PC-3 (cell line): ENCODE measurements around the gene NDUFC2. TPM values are rescaled to one million over a fixed set of nuclear protein-coding genes. Genes with fewer than 3 reads are reported as not detected.

Experiments used
- ATAC-seq: fragments of 200-7000 bp; cut with Tn5 transposase; 2 replicates; pipeline ENCODE4 v1.9.1; 2020; ENCODE audit warnings: mild to moderate bottlenecking, moderate library complexity
- BruUV-seq: library from RNA; stranded (reverse); fragments of 400-500 nt; replicated peaks from 2 replicates; lab custom pipeline; 2021; lab: Mats Ljungman, UMichigan
- CTCF ChIA-PET: fragments of 300-600 bp; sonication (Branson Sonifier 250); formaldehyde crosslinking; loops from one replicate; lab custom pipeline; 2022; ENCODE audit warnings: antibody characterized with exemption; lab: Charles Lee
- POLR2A ChIA-PET: fragments of 300-600 bp; sonication (Branson Sonifier 250); formaldehyde crosslinking; loops from one replicate; lab custom pipeline; 2022; ENCODE audit warnings: antibody characterized with exemption; ENCODE audit not compliant: unreplicated experiment; lab: Charles Lee
- DNase-seq: peaks from one replicate; pipeline ENCODE4 v3.0.0-alpha.2; 2015
- H2AFZ ChIP-seq: fragments of 300-600 bp; sonication (generic); 2 replicates; pipeline ENCODE4 v1.6.0; 2016; ENCODE audit warnings: antibody characterized with exemption, low read length
- H3F3A ChIP-seq: fragments of 300-600 bp; sonication (generic); one replicate; pipeline ENCODE4 v1.6.0; 2017; ENCODE audit warnings: antibody characterized with exemption, low read length, control low read depth, mild to moderate bottlenecking; ENCODE audit not compliant: unreplicated experiment
- H3K27ac ChIP-seq: fragments of 300-600 bp; sonication (generic); 2 replicates; pipeline ENCODE4 v1.5.1; 2016; ENCODE audit warnings: mild to moderate bottlenecking, low read length
- H3K27me3 ChIP-seq: fragments of 300-600 bp; sonication (generic); 2 replicates; pipeline ENCODE4 v1.6.1; 2016; ENCODE audit warnings: low read length, mixed read lengths
- H3K36me3 ChIP-seq: fragments of 300-600 bp; sonication (generic); 2 replicates; pipeline ENCODE4 v1.6.1; 2016; ENCODE audit warnings: low read depth, mixed run types, low read length, mixed read lengths
- H3K4me1 ChIP-seq: fragments of 300-600 bp; sonication (generic); 2 replicates; pipeline ENCODE4 v1.5.1; 2016; ENCODE audit warnings: low read length; ENCODE audit not compliant: insufficient read depth
- H3K4me2 ChIP-seq: fragments of 300-600 bp; sonication (generic); 2 replicates; pipeline ENCODE4 v1.6.0; 2016; ENCODE audit warnings: low read length
- H3K4me3 ChIP-seq: fragments of 300-600 bp; sonication (generic); 2 replicates; pipeline ENCODE4 v1.5.1; 2016; ENCODE audit warnings: mild to moderate bottlenecking, low read length, mixed read lengths
- H3K79me2 ChIP-seq: fragments of 300-600 bp; sonication (generic); 2 replicates; pipeline ENCODE4 v1.6.1; 2017; ENCODE audit warnings: low read length, mixed read lengths
- H3K9ac ChIP-seq: fragments of 300-600 bp; sonication (generic); 2 replicates; pipeline ENCODE4 v1.6.0; 2016; ENCODE audit warnings: mild to moderate bottlenecking, low read length
- H3K9me2 ChIP-seq: fragments of 300-600 bp; sonication (generic); replicated peaks from 2 replicates; pipeline ENCODE4 v1.6.1; 2016; ENCODE audit warnings: mixed run types, low read length, mixed read lengths
- H3K9me3 ChIP-seq: fragments of 300-600 bp; sonication (generic); 2 replicates; pipeline ENCODE4 v1.6.1; 2016; ENCODE audit warnings: low read length, mixed read lengths
- H4K20me1 ChIP-seq: fragments of 300-600 bp; sonication (generic); 2 replicates; pipeline ENCODE4 v1.6.1; 2016; ENCODE audit warnings: low read length, mixed read lengths
- EZH2 ChIP-seq: fragments of 300-600 bp; sonication (generic); IDR thresholded peaks from one replicate; pipeline ENCODE4 v1.6.1; 2017; ENCODE audit warnings: antibody characterized with exemption, mild to moderate bottlenecking, low read length; ENCODE audit not compliant: unreplicated experiment
- EZH2phosphoT487 ChIP-seq: fragments of 300-600 bp; sonication (generic); IDR thresholded peaks from 2 replicates; pipeline ENCODE4 v1.6.1; 2018; ENCODE audit warnings: mild to moderate bottlenecking, antibody characterized with exemption, low read length, borderline replicate concordance
- intact Hi-C: fragments of 100-400 bp; cut with micrococcal nuclease; formaldehyde crosslinking; loops from 2 replicates; pipeline ENCODE4 v1.9.0; 2023
- total RNA-seq: library from RNA; depleted of rRNA; stranded (reverse); fragments of >200 nt; gene quantifications from 2 replicates; pipeline ENCODE4 v1.2.3, GENCODE V29; 2014
- TF ChIP-seq, protein P1 (sequence below): fragments of 300-600 bp; sonication (generic); conservative IDR thresholded peaks from 2 replicates; pipeline ENCODE4 v1.5.1; 2017; ENCODE audit warnings: antibody characterized with exemption, low read depth, mild to moderate bottlenecking, low read length

NDUFC2 gene
- total RNA-seq, 1 experiment from 2014 or later, result 304 TPM

DNA sequence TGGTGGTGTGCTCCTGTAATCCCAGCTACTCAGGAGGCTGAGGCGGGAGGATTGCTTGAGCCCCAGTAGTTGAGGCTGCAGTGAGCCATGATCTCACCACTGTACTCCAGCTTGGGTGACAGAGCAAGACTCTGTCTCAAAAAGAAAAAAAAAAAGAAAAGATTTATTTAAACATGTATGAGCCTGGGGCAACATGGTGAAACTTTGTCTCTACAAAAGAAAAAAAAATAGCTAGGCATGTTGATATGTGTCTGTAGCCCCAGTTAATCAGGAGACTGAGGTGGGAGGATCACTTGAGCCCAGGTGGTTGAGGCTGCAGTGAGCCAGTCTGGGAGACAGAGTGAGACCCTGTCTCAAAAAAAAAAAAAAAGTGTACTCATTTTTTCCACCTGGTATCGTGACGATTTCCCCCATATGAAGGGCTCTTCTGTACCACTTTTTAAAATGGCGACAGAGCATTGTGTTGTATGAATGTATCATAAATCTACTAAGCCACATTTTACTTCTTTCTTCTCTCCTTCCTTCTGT, 40.2 kb downstream of the NDUFC2 start:
- no TSS peak for BruUV-seq
- Histone ChIP-seq H3K9me2 (no peaks in the 10 kb centered on the region), H3K9me3 (no peaks in the 10 kb centered on the region), H3K4me1 (peaks cover 29% of the 10 kb centered on the region), H3K4me2 (peak overlapping the region; percentile 78), H2AFZ (peak overlapping the region; percentile 95), H4K20me1 (no peaks in the 10 kb centered on the region), H3K27me3 (no peaks in the 10 kb centered on the region), H3K36me3 (no peaks in the 10 kb centered on the region), H3F3A (no peaks in the 10 kb centered on the region), H3K9ac (no peak overlapping the region; the same call in 1 of the 2 replicates), H3K4me3 (peak overlapping the region; percentile 55; the same call in 1 of the 2 replicates), H3K27ac (peak overlapping the region; percentile 88), H3K79me2 (no peaks in the 10 kb centered on the region)
- POLR2A ChIA-PET, result no interaction called here
- TF ChIP-seq, protein P1, sequence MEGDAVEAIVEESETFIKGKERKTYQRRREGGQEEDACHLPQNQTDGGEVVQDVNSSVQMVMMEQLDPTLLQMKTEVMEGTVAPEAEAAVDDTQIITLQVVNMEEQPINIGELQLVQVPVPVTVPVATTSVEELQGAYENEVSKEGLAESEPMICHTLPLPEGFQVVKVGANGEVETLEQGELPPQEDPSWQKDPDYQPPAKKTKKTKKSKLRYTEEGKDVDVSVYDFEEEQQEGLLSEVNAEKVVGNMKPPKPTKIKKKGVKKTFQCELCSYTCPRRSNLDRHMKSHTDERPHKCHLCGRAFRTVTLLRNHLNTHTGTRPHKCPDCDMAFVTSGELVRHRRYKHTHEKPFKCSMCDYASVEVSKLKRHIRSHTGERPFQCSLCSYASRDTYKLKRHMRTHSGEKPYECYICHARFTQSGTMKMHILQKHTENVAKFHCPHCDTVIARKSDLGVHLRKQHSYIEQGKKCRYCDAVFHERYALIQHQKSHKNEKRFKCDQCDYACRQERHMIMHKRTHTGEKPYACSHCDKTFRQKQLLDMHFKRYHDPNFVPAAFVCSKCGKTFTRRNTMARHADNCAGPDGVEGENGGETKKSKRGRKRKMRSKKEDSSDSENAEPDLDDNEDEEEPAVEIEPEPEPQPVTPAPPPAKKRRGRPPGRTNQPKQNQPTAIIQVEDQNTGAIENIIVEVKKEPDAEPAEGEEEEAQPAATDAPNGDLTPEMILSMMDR, result no peak
- TF ChIP-seq EZH2, result no peak
- TF ChIP-seq EZH2phosphoT487, result no peak
- CTCF ChIA-PET, result interaction anchor here (0.6 kb wide), 2 partner anchors 38 to 1011 kb away, joined by 4 read pairs; no protein-coding TSS in a partner anchor
- ATAC-seq, result no peak
- no peak for DNase-seq
- intact Hi-C loops, result no loop called here

DNA sequence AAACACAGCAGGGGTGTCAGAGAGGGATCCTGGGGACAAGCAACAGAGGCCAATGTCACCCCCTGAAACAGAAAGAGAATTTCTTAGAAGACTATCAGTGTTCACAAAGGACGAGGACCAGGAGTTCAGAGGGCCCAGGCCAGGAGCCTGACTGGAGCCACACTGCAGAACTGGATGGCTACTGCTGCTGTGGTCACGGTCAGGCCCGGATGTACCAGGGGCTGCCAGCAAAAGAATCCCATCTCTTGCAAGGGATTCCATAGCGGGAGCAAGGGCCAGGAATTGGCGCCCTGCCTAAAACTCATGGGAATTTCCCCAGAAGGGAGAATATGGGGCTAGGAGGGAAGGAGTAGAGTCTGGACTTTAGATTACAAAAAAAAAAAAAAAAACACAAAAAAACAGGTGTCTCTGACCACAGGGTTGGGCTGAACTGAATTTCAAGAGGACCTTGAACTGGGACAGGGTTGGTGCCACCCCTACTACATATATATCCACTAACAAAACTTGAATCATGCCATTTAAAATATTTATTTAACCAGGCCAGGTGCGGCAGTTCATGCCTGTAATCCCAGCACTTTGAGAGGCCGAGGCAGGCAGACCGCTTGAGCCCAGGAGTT, 40.9 kb downstream of the NDUFC2 start:
- Histone ChIP-seq H3K27me3 (no peaks in the 10 kb centered on the region), H3K79me2 (no peaks in the 10 kb centered on the region), H3K4me2 (no peak overlapping the region), H3K36me3 (no peaks in the 10 kb centered on the region), H4K20me1 (no peaks in the 10 kb centered on the region), H3K27ac (no peak overlapping the region), H2AFZ (no peak overlapping the region), H3K4me1 (peaks cover 29% of the 10 kb centered on the region), H3F3A (no peaks in the 10 kb centered on the region), H3K9ac (no peak overlapping the region), H3K9me2 (no peaks in the 10 kb centered on the region), H3K9me3 (no peaks in the 10 kb centered on the region), H3K4me3 (no peak overlapping the region)
- intact Hi-C loops, result no loop called here
- ChIA-PET CTCF (no interaction called here), POLR2A (no interaction called here)
- ATAC-seq (no peak), DNase-seq (no peak)
- BruUV-seq, result no TSS peak
- TF ChIP-seq EZH2phosphoT487, result no peak
- TF ChIP-seq, protein P1, result no peak
- no peak for TF ChIP-seq EZH2
